SJSA1 (cell line): ENCODE data around the gene GPR78. TPM values are rescaled to one million over a fixed set of nuclear protein-coding genes. Genes with fewer than 3 reads are reported as not detected.
A peak's percentile ranks its signal among the peaks of the same experiment; 100 is the strongest.
"Not testable (repeated sequence)": the region's sequence is repeated elsewhere in the genome, so short reads cannot be mapped to it uniquely, and the experiment has no call there.

Experiments used
- DNase-seq, 2 experiments: peaks; one replicate each; pipeline ENCODE4 v3.0.0-alpha.2; 2015 to 2020; ENCODE audit warnings: low spot score in 2 of 2, low read depth in 1 of 2
- H3K27ac ChIP-seq: fragments of 250-450 bp; sonication (Bioruptor Pico); 2 replicates; pipeline ENCODE4 v1.5.1; 2020; ENCODE audit warnings: mild to moderate bottlenecking, moderate library complexity
- H3K27me3 ChIP-seq: fragments of 250-450 bp; sonication (Bioruptor Pico); replicated peaks from 2 replicates; pipeline ENCODE4 v1.5.1; 2020; ENCODE audit warnings: mild to moderate bottlenecking, moderate library complexity
- H3K36me3 ChIP-seq: fragments of 250-450 bp; sonication (Bioruptor Pico); 2 replicates; pipeline ENCODE4 v1.5.1; 2020; ENCODE audit warnings: mild to moderate bottlenecking
- H3K4me1 ChIP-seq: fragments of 250-450 bp; sonication (Bioruptor Pico); replicated peaks from 2 replicates; pipeline ENCODE4 v1.6.1; 2021; ENCODE audit warnings: mild to moderate bottlenecking
- H3K4me3 ChIP-seq: fragments of 250-450 bp; sonication (Bioruptor Pico); 2 replicates; pipeline ENCODE4 v1.5.1; 2020; ENCODE audit warnings: mild to moderate bottlenecking
- H3K9me3 ChIP-seq: fragments of 250-450 bp; sonication (Bioruptor Pico); replicated peaks from 2 replicates; pipeline ENCODE4 v1.5.1; 2020; ENCODE audit warnings: mild to moderate bottlenecking
- total RNA-seq: library from RNA; depleted of rRNA; stranded (reverse); fragments of >200 nt; shearing (Covaris generic); gene quantifications from 2 replicates; pipeline ENCODE4 v1.2.3, GENCODE V29; 2014

GPR78 gene
- total RNA-seq, 1 experiment from 2014 or later: 4.6 TPM

DNA sequence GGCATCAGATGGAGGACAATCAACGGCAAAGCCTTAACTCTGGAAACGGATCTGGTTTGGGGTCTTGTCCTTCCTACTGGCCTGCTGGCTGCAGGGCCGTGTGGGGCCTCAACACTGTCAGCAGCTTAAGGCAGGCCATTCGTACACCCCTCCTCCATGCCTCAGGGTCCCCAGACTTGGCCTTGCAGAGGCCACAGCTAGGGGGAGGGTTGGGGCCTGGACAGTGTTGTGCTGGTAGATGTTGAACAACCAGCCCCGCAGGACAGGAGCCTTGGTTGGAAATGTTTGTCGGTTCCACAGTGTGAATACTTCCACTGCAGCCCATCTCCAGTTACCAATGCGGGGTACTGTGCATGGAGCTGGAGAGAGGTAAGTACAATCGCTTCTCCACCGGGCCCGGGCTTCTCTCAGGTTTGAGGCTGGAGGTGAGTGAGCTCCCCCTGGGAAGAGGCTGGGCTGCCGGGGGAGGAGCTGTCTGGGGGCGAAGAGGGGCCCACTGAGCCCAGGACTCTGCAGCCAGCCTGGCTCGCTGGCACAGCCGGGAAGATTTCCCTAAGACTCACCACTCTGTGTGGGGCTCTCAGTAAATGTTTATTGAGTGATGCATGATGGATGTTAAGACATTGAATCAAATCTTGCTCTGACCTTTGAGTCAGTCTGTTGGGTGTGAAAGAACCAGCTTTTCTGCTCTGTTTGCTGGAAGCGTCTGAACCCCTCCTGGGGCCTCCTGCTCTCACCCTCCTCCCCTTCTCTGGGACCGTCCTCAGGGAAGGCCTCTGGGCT, 19.7 kb upstream of the GPR78 start:
- Histone ChIP-seq H3K4me1 (peaks cover 66% of the 10 kb centered on the region), H3K9me3 (no peaks in the 10 kb centered on the region), H3K27ac (peak overlapping the region; percentile 56), H3K4me3 (no peak overlapping the region), H3K27me3 (no peaks in the 10 kb centered on the region), H3K36me3 (no peaks in the 10 kb centered on the region)
- peak in 1 of 2 experiments; percentile 48 for DNase-seq

GRCh38 chr4:8564595-8564994, 15.6 kb upstream of the GPR78 start:
- Histone ChIP-seq H3K4me3 (no peak overlapping the region), H3K27me3 (no peaks in the 10 kb centered on the region), H3K36me3 (no peaks in the 10 kb centered on the region), H3K27ac (no peak overlapping the region), H3K9me3 (no peaks in the 10 kb centered on the region), H3K4me1 (peaks cover 31% of the 10 kb centered on the region)
- DNase-seq: no peak

- Histone ChIP-seq H3K27ac (no peak overlapping the region), H3K9me3 (no peaks in the 10 kb centered on the region), H3K4me1 (peaks cover 4% of the 10 kb centered on the region; the same call in 1 of the 2 replicates), H3K36me3 (no peaks in the 10 kb centered on the region), H3K27me3 (no peaks in the 10 kb centered on the region), H3K4me3 (no peak overlapping the region)
- no peak for DNase-seq
These were observed 12.0 kb upstream of the GPR78 start for GRCh38 chr4:8568068-8568668.

DNA sequence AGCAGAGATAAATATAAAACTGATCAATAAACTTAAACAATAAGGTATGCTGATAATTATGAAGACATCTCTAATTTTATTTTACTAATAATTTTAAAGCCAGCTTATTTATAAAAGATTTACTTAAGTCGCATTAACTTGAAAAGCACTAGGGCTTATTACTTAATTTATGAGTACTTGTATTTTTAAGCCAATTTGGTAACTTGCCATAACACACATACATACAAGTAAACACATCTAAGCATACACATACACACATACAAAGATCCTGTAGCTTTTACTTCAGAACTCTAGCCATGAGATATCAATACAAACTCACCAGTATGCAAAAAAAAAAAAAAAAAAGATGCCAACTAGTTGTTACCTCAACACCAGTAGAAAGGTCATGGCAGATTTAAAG, 10.0 kb upstream of the GPR78 start:
- Histone ChIP-seq H3K9me3 (no peaks in the 10 kb centered on the region), H3K36me3 (no peaks in the 10 kb centered on the region), H3K4me3 (no peak overlapping the region), H3K4me1 (peaks cover 4% of the 10 kb centered on the region; the same call in 1 of the 2 replicates), H3K27me3 (no peaks in the 10 kb centered on the region), H3K27ac (no peak overlapping the region)
- DNase-seq: no peak

DNA sequence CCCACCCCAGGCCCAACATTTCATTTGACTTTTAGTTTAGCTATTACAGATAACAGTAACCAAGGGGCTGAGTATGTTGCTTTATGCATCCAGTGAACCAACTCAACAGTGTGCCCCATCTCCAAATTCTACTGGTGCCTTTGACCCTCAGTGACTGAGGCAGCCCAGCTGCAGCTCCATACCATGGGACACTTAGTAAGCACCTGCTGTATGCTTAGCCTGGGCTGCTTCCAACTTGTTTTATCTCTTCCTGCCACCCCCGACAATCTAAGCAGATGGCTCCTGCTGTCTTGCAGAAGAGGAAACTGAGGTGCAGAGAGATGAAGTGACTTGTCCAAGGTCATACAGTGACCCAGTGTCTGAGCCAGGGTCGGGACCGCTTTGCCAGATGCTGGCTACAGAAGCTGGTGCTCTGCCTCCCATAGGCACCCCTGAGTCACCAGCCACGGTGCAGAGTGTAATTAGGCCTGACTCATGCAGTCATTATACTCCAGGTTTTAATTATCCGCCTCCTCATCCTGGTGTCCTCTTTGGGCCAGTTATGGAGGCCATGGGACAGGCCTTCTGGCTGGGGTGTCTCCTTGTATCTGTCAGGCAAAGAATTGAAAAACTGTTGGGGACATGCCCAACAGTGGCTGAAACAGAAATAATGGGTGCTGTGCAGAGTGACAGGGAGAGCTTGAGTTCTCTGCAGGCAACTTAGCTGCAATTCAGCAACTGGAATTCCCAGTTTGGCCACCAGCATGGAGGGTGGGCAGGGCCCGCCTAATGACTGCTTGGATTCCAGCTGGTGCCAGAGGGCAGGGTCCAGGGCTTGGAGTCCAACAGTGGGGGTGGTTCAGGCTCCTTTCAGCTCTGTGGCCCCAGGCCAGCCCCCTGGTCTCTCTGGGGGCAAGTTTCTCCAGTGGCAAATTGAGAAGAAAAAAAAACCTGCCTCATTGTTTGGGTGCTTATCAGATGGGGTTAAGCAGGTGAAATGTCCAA, 8.2 kb upstream of the GPR78 start:
- Histone ChIP-seq H3K4me1 (peaks cover 4% of the 10 kb centered on the region; the same call in 1 of the 2 replicates), H3K27me3 (no peaks in the 10 kb centered on the region), H3K36me3 (no peaks in the 10 kb centered on the region), H3K27ac (no peak overlapping the region), H3K9me3 (no peaks in the 10 kb centered on the region), H3K4me3 (no peak overlapping the region)
- no peak for DNase-seq

DNA sequence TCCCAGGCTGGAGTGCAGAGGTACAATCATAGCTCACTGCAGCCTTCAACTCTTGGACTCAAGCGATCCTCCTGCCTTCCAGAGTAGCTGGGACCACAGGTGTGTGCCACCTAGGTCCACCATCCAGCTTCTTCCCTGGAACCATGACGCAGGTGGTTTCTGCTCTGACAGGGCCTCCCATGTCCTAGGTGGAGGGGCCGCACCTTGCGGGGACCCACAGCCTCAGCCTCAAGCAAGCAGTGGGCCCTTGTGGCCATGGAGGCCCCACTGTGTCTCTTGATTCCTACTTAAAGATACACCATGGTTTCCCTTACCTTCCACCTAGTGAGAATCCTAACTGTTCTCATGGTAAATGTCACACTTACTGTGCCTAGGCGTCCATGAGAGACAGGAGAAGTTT, 6.9 kb upstream of the GPR78 start:
- H3K9me3 ChIP-seq: no peaks in the 10 kb centered on the region
- H3K27me3 ChIP-seq: no peaks in the 10 kb centered on the region
- no peaks in the 10 kb centered on the region for H3K36me3 ChIP-seq
- no peak for DNase-seq
- no peak overlapping the region for H3K4me3 ChIP-seq
- H3K4me1 ChIP-seq: no peaks in the 10 kb centered on the region; the same call in 1 of the 2 replicates
- H3K27ac ChIP-seq: no peak overlapping the region

DNA sequence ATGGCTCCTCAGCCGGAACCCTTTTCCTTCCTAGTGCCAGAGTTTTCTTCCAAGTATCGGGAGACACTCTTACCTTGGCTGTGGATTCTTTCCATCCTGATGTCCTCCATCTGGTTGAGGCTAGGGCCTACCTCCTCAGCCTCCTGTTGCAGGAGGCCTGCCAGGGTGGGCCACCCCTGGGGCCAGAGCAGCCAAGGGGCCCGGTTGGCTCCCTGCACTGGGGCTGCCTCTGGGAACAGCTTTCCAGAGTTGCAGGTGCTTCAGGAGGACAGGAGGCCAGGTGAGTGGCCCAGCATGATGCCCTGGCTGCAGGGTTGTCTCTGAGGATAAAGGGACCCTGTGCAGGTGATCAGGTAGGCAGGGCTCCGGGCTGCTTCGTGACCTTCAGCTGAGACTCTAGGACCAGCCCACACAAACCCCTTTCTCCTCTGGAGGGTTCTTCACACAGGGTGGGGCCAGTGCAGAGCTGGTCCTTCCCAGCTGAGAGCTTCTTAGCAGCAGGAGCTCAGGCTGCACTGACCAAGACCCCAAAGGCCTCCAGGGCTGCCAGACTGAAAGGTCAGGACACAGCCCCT, 5.3 kb upstream of the GPR78 start:
- H3K9me3 ChIP-seq: no peaks in the 10 kb centered on the region
- H3K27ac ChIP-seq: no peak overlapping the region
- no peak for DNase-seq
- H3K36me3 ChIP-seq: no peaks in the 10 kb centered on the region
- H3K4me3 ChIP-seq: no peak overlapping the region
- no peaks in the 10 kb centered on the region for H3K4me1 ChIP-seq
- no peaks in the 10 kb centered on the region for H3K27me3 ChIP-seq

DNA sequence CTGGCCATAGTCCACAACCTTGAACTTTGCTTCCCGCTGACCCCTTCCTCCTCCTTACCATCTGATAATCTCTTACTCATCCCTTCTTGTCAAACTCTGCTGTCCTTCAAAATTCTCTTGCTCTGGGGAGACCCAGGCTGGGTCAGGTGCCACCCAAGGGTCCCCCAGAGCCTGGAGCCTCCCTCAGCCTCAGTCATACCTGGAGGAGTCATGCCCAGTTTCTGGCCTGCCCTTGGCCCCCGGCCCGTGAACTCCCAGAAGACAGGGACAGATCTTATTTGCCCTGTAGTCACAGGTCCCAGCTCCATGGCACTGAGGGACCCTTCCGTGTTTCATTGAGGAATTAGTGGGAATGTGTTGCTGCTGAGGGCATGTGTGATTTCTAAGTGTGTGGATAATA, 4.7 kb upstream of the GPR78 start:
- Histone ChIP-seq H3K9me3 (no peaks in the 10 kb centered on the region), H3K4me1 (peaks cover 2% of the 10 kb centered on the region), H3K36me3 (no peaks in the 10 kb centered on the region), H3K4me3 (no peak overlapping the region), H3K27me3 (no peaks in the 10 kb centered on the region), H3K27ac (no peak overlapping the region)
- DNase-seq: no peak

GRCh38 chr4:8576591-8576990, 3.6 kb upstream of the GPR78 start:
- H3K4me1 ChIP-seq, H3K36me3 ChIP-seq, H3K9me3 ChIP-seq, DNase-seq, H3K27me3 ChIP-seq, H3K27ac ChIP-seq, H3K4me3 ChIP-seq: not testable (repeated sequence)

DNA sequence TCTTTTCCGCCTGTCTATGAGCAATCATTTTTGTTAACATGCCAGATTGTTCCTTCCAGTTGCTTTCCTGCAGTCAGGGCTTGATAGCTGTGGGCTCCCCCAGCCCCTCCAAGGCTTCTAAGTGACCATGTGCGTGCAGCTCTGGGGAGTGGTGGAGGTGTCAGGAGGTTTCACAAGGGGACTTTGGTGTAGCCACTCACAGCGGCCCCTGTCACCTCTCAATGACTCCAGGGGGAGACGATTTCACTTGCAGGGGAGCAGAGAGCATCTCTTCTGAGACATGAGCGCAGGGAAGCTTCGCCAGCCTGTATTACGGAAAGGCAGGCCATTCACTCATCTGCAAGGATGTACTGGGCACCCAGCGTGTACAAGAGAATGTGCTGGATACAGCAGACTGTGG, 3.1 kb upstream of the GPR78 start:
- no peaks in the 10 kb centered on the region for H3K36me3 ChIP-seq
- no peak overlapping the region for H3K27ac ChIP-seq
- no peaks in the 10 kb centered on the region for H3K9me3 ChIP-seq
- peaks cover 7% of the 10 kb centered on the region for H3K4me1 ChIP-seq
- no peak overlapping the region for H3K4me3 ChIP-seq
- no peaks in the 10 kb centered on the region for H3K27me3 ChIP-seq
- DNase-seq: no peak

- no peak for DNase-seq
- H3K36me3 ChIP-seq: no peaks in the 10 kb centered on the region
- H3K9me3 ChIP-seq: no peaks in the 10 kb centered on the region
- peaks cover 9% of the 10 kb centered on the region for H3K4me1 ChIP-seq
- no peaks in the 10 kb centered on the region for H3K27me3 ChIP-seq
- H3K4me3 ChIP-seq: no peak overlapping the region
- H3K27ac ChIP-seq: no peak overlapping the region
These were observed 2.2 kb upstream of the GPR78 start for GRCh38 chr4:8577972-8578371.

DNA sequence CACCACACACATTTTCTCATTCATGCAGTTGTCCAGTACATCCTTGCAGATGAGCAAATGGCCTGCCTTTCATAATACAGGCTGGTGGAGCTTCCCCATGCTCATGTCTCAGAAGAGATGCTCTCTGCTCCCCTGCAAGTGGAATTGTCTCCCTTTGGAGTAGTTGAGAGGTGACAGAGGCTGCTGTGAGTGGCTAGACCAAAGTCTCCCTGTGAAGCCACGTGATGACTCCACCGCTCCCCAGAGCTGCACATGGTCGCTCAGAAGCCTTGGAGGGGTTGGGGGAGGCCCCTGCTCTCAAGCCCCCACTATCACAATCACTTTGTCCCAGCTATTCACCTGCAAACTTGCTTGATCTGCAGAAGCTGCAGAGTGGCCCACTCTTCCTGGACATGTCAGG, 1.5 kb upstream of the GPR78 start:
- peaks cover 13% of the 10 kb centered on the region for H3K4me1 ChIP-seq
- no peaks in the 10 kb centered on the region for H3K36me3 ChIP-seq
- no peak overlapping the region for H3K27ac ChIP-seq
- H3K9me3 ChIP-seq: no peaks in the 10 kb centered on the region
- DNase-seq: no peak
- no peaks in the 10 kb centered on the region for H3K27me3 ChIP-seq
- H3K4me3 ChIP-seq: no peak overlapping the region

- H3K9me3 ChIP-seq: no peaks in the 10 kb centered on the region
- H3K4me3 ChIP-seq: no peak overlapping the region
- H3K27me3 ChIP-seq: no peaks in the 10 kb centered on the region
- H3K36me3 ChIP-seq: no peaks in the 10 kb centered on the region
- no peak overlapping the region for H3K27ac ChIP-seq
- H3K4me1 ChIP-seq: peaks cover 13% of the 10 kb centered on the region
- DNase-seq: no peak
These were observed 469 bp upstream of the GPR78 start for GRCh38 chr4:8579526-8580320.
